Neuronal stem cell (in vitro differentiated cells): Measurements from ENCODE around the gene ANKS1B.

Experiments used
- DNase-seq: peaks from one replicate; pipeline ENCODE4 v3.0.0-alpha.2; 2013; ENCODE audit warnings: low spot score
- H2AFZ ChIP-seq: one replicate; pipeline ENCODE4 v1.6.1; 2013; ENCODE audit warnings: mild to moderate bottlenecking, low read length, inconsistent platforms
- H2AK5ac ChIP-seq: 2 replicates; pipeline ENCODE4 v1.6.1; 2013; ENCODE audit warnings: low read depth, mild to moderate bottlenecking, inconsistent platforms, low read length, moderate library complexity, mixed read lengths
- H2BK120ac ChIP-seq: 2 replicates; pipeline ENCODE4 v1.6.1; 2013; ENCODE audit warnings: low read depth, mild to moderate bottlenecking, inconsistent platforms, low read length, moderate library complexity, mixed read lengths
- H2BK12ac ChIP-seq: one replicate; pipeline ENCODE4 v1.6.1; 2013; ENCODE audit warnings: low read length, inconsistent platforms
- H2BK15ac ChIP-seq: 2 replicates; pipeline ENCODE4 v1.6.1; 2013; ENCODE audit warnings: mild to moderate bottlenecking, low read length, inconsistent platforms, mixed read lengths
- H2BK5ac ChIP-seq: one replicate; pipeline ENCODE4 v1.6.1; 2013; ENCODE audit warnings: inconsistent platforms, mild to moderate bottlenecking, low read length, moderate library complexity
- H3K14ac ChIP-seq: one replicate; pipeline ENCODE4 v1.6.1; 2013; ENCODE audit warnings: low read length, inconsistent platforms
- H3K18ac ChIP-seq: 2 replicates; pipeline ENCODE4 v1.6.1; 2013; ENCODE audit warnings: low read length, inconsistent platforms
- H3K23ac ChIP-seq: 2 replicates; pipeline ENCODE4 v1.6.1; 2013; ENCODE audit warnings: low read depth, mild to moderate bottlenecking, mixed read lengths, low read length, inconsistent platforms; ENCODE audit not compliant: poor library complexity
- H3K27ac ChIP-seq: replicated peaks from 3 replicates; pipeline ENCODE4 v1.5.1; 2013; ENCODE audit warnings: low read length, inconsistent platforms
- H3K27me3 ChIP-seq, 3 experiments: 2 replicates each; pipeline ENCODE4 v1.6.1; 2013; ENCODE audit warnings: low read length in 3 of 3, mild to moderate bottlenecking in 2 of 3, inconsistent platforms in 1 of 3, low read depth in 1 of 3, mixed read lengths in 1 of 3, moderate library complexity in 1 of 3; ENCODE audit not compliant: control insufficient read depth in 3 of 3, insufficient read depth in 3 of 3
- H3K36me3 ChIP-seq, 2 donors: replicated peaks in 1 of 2; 2 replicates each; pipeline ENCODE4 v1.6.1; 2013; ENCODE audit warnings: low read length in 2 of 2; ENCODE audit not compliant: control insufficient read depth in 2 of 2, insufficient read depth in 2 of 2
- H3K4ac ChIP-seq: 2 replicates; pipeline ENCODE4 v1.6.1; 2013; ENCODE audit warnings: inconsistent platforms, mild to moderate bottlenecking, low read length, moderate library complexity
- H3K4me1 ChIP-seq, 2 donors: 1 replicate in 1 of 2; 2 replicates in 1 of 2; pipeline ENCODE4 v1.6.1; 2013; ENCODE audit warnings: low read length in 2 of 2, low read depth in 1 of 2; ENCODE audit not compliant: control insufficient read depth in 2 of 2, insufficient read depth in 1 of 2
- H3K4me2 ChIP-seq: one replicate; pipeline ENCODE4 v1.6.1; 2013; ENCODE audit warnings: mild to moderate bottlenecking, low read length, inconsistent platforms; ENCODE audit not compliant: insufficient read depth, poor library complexity, severe bottlenecking
- H3K4me3 ChIP-seq, 2 donors: 2 replicates each; pipeline ENCODE4 v1.5.1; 2013; ENCODE audit warnings: low read length in 2 of 2, mild to moderate bottlenecking in 2 of 2, inconsistent platforms in 1 of 2, moderate library complexity in 1 of 2
- H3K79me1 ChIP-seq: one replicate; pipeline ENCODE4 v1.6.1; 2013; ENCODE audit warnings: low read depth, mild to moderate bottlenecking, inconsistent platforms, low read length, moderate library complexity
- H3K9ac ChIP-seq: one replicate; pipeline ENCODE4 v1.6.1; 2013; ENCODE audit warnings: mild to moderate bottlenecking, low read depth, low read length, inconsistent platforms; ENCODE audit not compliant: poor library complexity
- H3K9me3 ChIP-seq, 2 donors: replicated peaks in 1 of 2; 2 replicates each; pipeline versions ENCODE3 to v1.6.1; 2013; ENCODE audit warnings: low read length in 2 of 2, mild to moderate bottlenecking in 2 of 2, inconsistent platforms in 1 of 2, low read depth in 1 of 2, mixed read lengths in 1 of 2, moderate library complexity in 1 of 2; ENCODE audit not compliant: control insufficient read depth in 2 of 2, insufficient read depth in 1 of 2
- H4K8ac ChIP-seq: one replicate; pipeline ENCODE4 v1.6.1; 2013; ENCODE audit warnings: low read depth, mild to moderate bottlenecking, inconsistent platforms, low read length, moderate library complexity
- H4K91ac ChIP-seq: one replicate; pipeline ENCODE4 v1.6.1; 2013; ENCODE audit warnings: low read length, low read depth, mild to moderate bottlenecking, inconsistent platforms; ENCODE audit not compliant: poor library complexity
- WGBS, 2 donors: extraction: QIAGEN DNeasy Blood & Tissue Kit; methylation state at CpG; one replicate each; pipeline ENCODE4 v1.1.7; 2013; ENCODE audit warnings: missing lambda C conversion rate in 2 of 2, mixed read lengths in 1 of 2; ENCODE audit not compliant: insufficient read length in 2 of 2, insufficient replicate concordance in 1 of 2; ENCODE audit errors: extremely low coverage in 2 of 2; 5-methylcytosine and 5-hydroxymethylcytosine counted together

The ANKS1B gene

GRCh38 chr12:99916555-99916954, 68.2 kb downstream of the ANKS1B start:
- H3K27me3 ChIP-seq, result no peaks in the 10 kb centered on the region
- no peak overlapping the region for H2BK120ac ChIP-seq
- H3K27ac ChIP-seq, result no peak overlapping the region
- H3K4me1 ChIP-seq, result no peaks in the 10 kb centered on the region
- no peak overlapping the region for H3K4me2 ChIP-seq
- no peak overlapping the region for H3K9ac ChIP-seq
- H3K4me3 ChIP-seq, result no peak overlapping the region
- no peak overlapping the region for H3K4ac ChIP-seq
- no peak overlapping the region for H3K18ac ChIP-seq
- H4K91ac ChIP-seq, result no peak overlapping the region
- H3K23ac ChIP-seq, result no peak overlapping the region
- no peak overlapping the region for H2BK5ac ChIP-seq
- H2AFZ ChIP-seq, result no peak overlapping the region
- no peaks in the 10 kb centered on the region for H3K79me1 ChIP-seq
- DNase-seq, result no peak
- H3K14ac ChIP-seq, result no peak overlapping the region
- no CpG with 5 or more reads among the region's 3 CpGs for WGBS, 2 donors
- H2BK12ac ChIP-seq, result no peak overlapping the region
- H2BK15ac ChIP-seq, result no peak overlapping the region
- H3K36me3 ChIP-seq, result no peaks in the 10 kb centered on the region
- H3K9me3 ChIP-seq, result no peaks in the 10 kb centered on the region
- H4K8ac ChIP-seq, result no peak overlapping the region
- no peak overlapping the region for H2AK5ac ChIP-seq

GRCh38 chr12:99915251-99916082, 69.3 kb downstream of the ANKS1B start:
- no peaks in the 10 kb centered on the region for H3K79me1 ChIP-seq
- no peak overlapping the region for H2BK15ac ChIP-seq
- H3K4me3 ChIP-seq, result no peak overlapping the region
- no peak overlapping the region for H2BK5ac ChIP-seq
- H3K4me1 ChIP-seq, result no peaks in the 10 kb centered on the region
- H3K9me3 ChIP-seq, result no peaks in the 10 kb centered on the region
- H4K8ac ChIP-seq, result no peak overlapping the region
- H3K27me3 ChIP-seq, result no peaks in the 10 kb centered on the region
- no peak overlapping the region for H3K9ac ChIP-seq
- H3K14ac ChIP-seq, result no peak overlapping the region
- DNase-seq, result no peak
- H3K23ac ChIP-seq, result no peak overlapping the region
- H2BK120ac ChIP-seq, result no peak overlapping the region
- H3K36me3 ChIP-seq, result no peaks in the 10 kb centered on the region
- H3K4me2 ChIP-seq, result no peak overlapping the region
- H2BK12ac ChIP-seq, result no peak overlapping the region
- H2AFZ ChIP-seq, result no peak overlapping the region
- no peak overlapping the region for H4K91ac ChIP-seq
- no peak overlapping the region for H3K4ac ChIP-seq
- WGBS, 2 donors, result no CpG with 5 or more reads among the region's 6 CpGs
- no peak overlapping the region for H3K18ac ChIP-seq
- no peak overlapping the region for H3K27ac ChIP-seq
- H2AK5ac ChIP-seq, result no peak overlapping the region

- Histone ChIP-seq H3K4me3 (no peak overlapping the region), H3K79me1 (no peaks in the 10 kb centered on the region), H2BK120ac (no peak overlapping the region), H3K4me2 (no peak overlapping the region), H3K9me3 (no peaks in the 10 kb centered on the region), H3K18ac (no peak overlapping the region), H3K23ac (no peak overlapping the region), H3K27me3 (no peaks in the 10 kb centered on the region), H3K4me1 (no peaks in the 10 kb centered on the region), H4K8ac (no peak overlapping the region), H2BK5ac (no peak overlapping the region), H4K91ac (no peak overlapping the region), H3K9ac (no peak overlapping the region), H3K36me3 (no peaks in the 10 kb centered on the region), H2AFZ (no peak overlapping the region), H3K14ac (no peak overlapping the region), H2BK15ac (no peak overlapping the region), H3K27ac (no peak overlapping the region), H2BK12ac (no peak overlapping the region), H2AK5ac (no peak overlapping the region), H3K4ac (no peak overlapping the region)
- DNase-seq, result no peak
- WGBS, 2 donors, result no CpG with 5 or more reads among the region's 1 CpG
Measured at GRCh38 chr12:99914206-99914605, 70.5 kb downstream of the ANKS1B start.

GRCh38 chr12:99911967-99912366, 72.8 kb downstream of the ANKS1B start:
- H2AK5ac ChIP-seq, result no peak overlapping the region
- H2BK5ac ChIP-seq, result no peak overlapping the region
- H3K27me3 ChIP-seq, result no peaks in the 10 kb centered on the region
- no peak overlapping the region for H2BK120ac ChIP-seq
- no peak overlapping the region for H4K8ac ChIP-seq
- no peak overlapping the region for H3K9ac ChIP-seq
- DNase-seq, result no peak
- no peaks in the 10 kb centered on the region for H3K9me3 ChIP-seq
- H3K4me3 ChIP-seq, result no peak overlapping the region
- no peak overlapping the region for H3K4me2 ChIP-seq
- H2BK12ac ChIP-seq, result no peak overlapping the region
- no peak overlapping the region for H3K27ac ChIP-seq
- H4K91ac ChIP-seq, result no peak overlapping the region
- H3K4ac ChIP-seq, result no peak overlapping the region
- no peak overlapping the region for H2BK15ac ChIP-seq
- H3K4me1 ChIP-seq, result no peaks in the 10 kb centered on the region
- peaks cover 1% of the 10 kb centered on the region for H3K79me1 ChIP-seq
- no peak overlapping the region for H3K14ac ChIP-seq
- no CpG with 5 or more reads among the region's 1 CpG for WGBS, 2 donors
- H2AFZ ChIP-seq, result no peak overlapping the region
- H3K23ac ChIP-seq, result no peak overlapping the region
- no peak overlapping the region for H3K18ac ChIP-seq
- no peaks in the 10 kb centered on the region for H3K36me3 ChIP-seq
